Endothelial cell of umbilical vein (primary cell): Measurements from ENCODE around the gene HEATR3. TPM values are rescaled to one million over a fixed set of nuclear protein-coding genes. Genes with fewer than 3 reads are reported as not detected.

ENCODE experiments used
- BruUV-seq: library from RNA; stranded (reverse); fragments of 400-500 nt; replicated peaks from 2 replicates; lab custom pipeline; 2021; lab: Mats Ljungman, UMichigan
- CTCF ChIA-PET: fragments of 300-600, 350-600 bp; sonication (Branson Sonifier 250); formaldehyde crosslinking; loops from one replicate; lab custom pipeline; 2021; ENCODE audit warnings: antibody characterized with exemption, inconsistent platforms; lab: Charles Lee
- POLR2A ChIA-PET: fragments of 300-600, 350-600 bp; sonication (Branson Sonifier 250); formaldehyde crosslinking; loops from one replicate; lab custom pipeline; 2021; ENCODE audit warnings: antibody characterized with exemption, inconsistent platforms; lab: Charles Lee
- DNase-seq: peaks from one replicate; pipeline ENCODE4 v3.0.0-alpha.2; 2011; ENCODE audit warnings: low read depth, low spot score
- FAIRE-seq: peaks from 2 replicates; lab custom pipeline; 2011; peaks lifted over from hg19 to GRCh38; lab: Jason Lieb, UNC
- H2AFZ ChIP-seq: 2 replicates; pipeline ENCODE4 v1.6.0; 2012; ENCODE audit warnings: low read depth, low read length, control low read depth, inconsistent platforms
- H3K27ac ChIP-seq: 2 replicates; pipeline ENCODE4 v1.5.1; 2011; ENCODE audit warnings: low read depth, mild to moderate bottlenecking, control low read depth, low read length, moderate library complexity; ENCODE audit not compliant: insufficient read depth
- H3K27me3 ChIP-seq, 2 experiments: 2 replicates each; pipeline versions ENCODE4 v1.6.0 to v1.6.1; 2011; ENCODE audit warnings: low read length in 2 of 2, mixed read lengths in 1 of 2; ENCODE audit not compliant: control insufficient read depth in 2 of 2, insufficient read depth in 2 of 2
- H3K36me3 ChIP-seq, 2 experiments: 2 replicates in 1 of 2; 3 replicates in 1 of 2; pipeline ENCODE4 v1.5.1; 2011; ENCODE audit warnings: low read length in 2 of 2, mild to moderate bottlenecking in 1 of 2, moderate library complexity in 1 of 2; ENCODE audit not compliant: control insufficient read depth in 2 of 2, insufficient read depth in 2 of 2; ENCODE audit errors: extremely low read depth in 1 of 2
- H3K4me1 ChIP-seq: 3 replicates; pipeline ENCODE4 v1.5.1; 2011; ENCODE audit warnings: mild to moderate bottlenecking, low read length; ENCODE audit not compliant: control insufficient read depth, insufficient read depth; ENCODE audit errors: extremely low read depth
- H3K4me2 ChIP-seq: 2 replicates; pipeline ENCODE4 v1.6.1; 2011; ENCODE audit warnings: low read length, control low read depth, mixed read lengths; ENCODE audit not compliant: insufficient read depth
- H3K4me3 ChIP-seq, 3 experiments: fragments of 200-600 bp in 1 of 3; sonication (generic), shearing (Covaris generic) in 1 of 3; replicated peaks in 1 of 3; 2 replicates each; pipeline ENCODE4 v1.5.1; 2011 to 2016; ENCODE audit warnings: control low read depth in 3 of 3, low read length in 3 of 3, mild to moderate bottlenecking in 2 of 3, inconsistent platforms in 1 of 3, low read depth in 1 of 3, moderate library complexity in 1 of 3; ENCODE audit not compliant: insufficient read depth in 1 of 3
- H3K79me2 ChIP-seq: 2 replicates; pipeline ENCODE4 v1.6.0; 2012; ENCODE audit warnings: low read length, inconsistent platforms; ENCODE audit not compliant: control insufficient read depth, insufficient read depth
- H3K9ac ChIP-seq: replicated peaks from 2 replicates; pipeline ENCODE3; 2011; ENCODE audit warnings: low read length, control low read depth; ENCODE audit not compliant: insufficient read depth; ENCODE audit errors: extremely low read depth
- H3K9me1 ChIP-seq: replicated peaks from 3 replicates; pipeline ENCODE4 v1.6.0; 2011; ENCODE audit warnings: mild to moderate bottlenecking, low read length; ENCODE audit not compliant: control insufficient read depth, insufficient read depth; ENCODE audit errors: extremely low read depth
- H3K9me3 ChIP-seq: replicated peaks from 2 replicates; pipeline ENCODE4 v1.5.1; 2012; ENCODE audit warnings: low read length, inconsistent platforms; ENCODE audit not compliant: control insufficient read depth, insufficient read depth
- H4K20me1 ChIP-seq: replicated peaks from 2 replicates; pipeline ENCODE3; 2011; ENCODE audit warnings: mild to moderate bottlenecking, low read length; ENCODE audit not compliant: control insufficient read depth, insufficient read depth; ENCODE audit errors: extremely low read depth
- CTCF ChIP-seq, 2 donors: IDR thresholded peaks; 1 replicate in 1 of 2; 2 replicates in 1 of 2; pipeline ENCODE4 v1.5.1; 2011; ENCODE audit warnings: low read length in 2 of 2, mild to moderate bottlenecking in 2 of 2, moderate library complexity in 2 of 2, control low read depth in 1 of 2, inconsistent platforms in 1 of 2, low read depth in 1 of 2; ENCODE audit not compliant: insufficient read depth in 1 of 2; ENCODE audit errors: extremely low read depth in 1 of 2
- EZH2 ChIP-seq: IDR thresholded peaks from 2 replicates; pipeline ENCODE4 v1.6.1; 2012; ENCODE audit warnings: borderline replicate concordance, low read depth, mild to moderate bottlenecking, moderate library complexity, low read length, inconsistent platforms; ENCODE audit not compliant: severe bottlenecking
- FOS ChIP-seq: IDR thresholded peaks from 2 replicates; pipeline ENCODE4 v1.6.1; 2011; ENCODE audit warnings: mild to moderate bottlenecking, low read length, moderate library complexity, borderline replicate concordance; ENCODE audit not compliant: insufficient read depth
- GATA2 ChIP-seq: IDR thresholded peaks from 2 replicates; pipeline ENCODE4 v1.7.0; 2011; ENCODE audit warnings: low read depth, mild to moderate bottlenecking, moderate library complexity, mixed read lengths, low read length; ENCODE audit not compliant: insufficient read length, insufficient read depth
- JUN ChIP-seq: IDR thresholded peaks from 2 replicates; pipeline ENCODE4 v1.6.1; 2011; ENCODE audit warnings: borderline replicate concordance, low read depth; ENCODE audit not compliant: insufficient read length, insufficient read depth
- MAX ChIP-seq: IDR thresholded peaks from 2 replicates; pipeline ENCODE4 v1.6.1; 2011; ENCODE audit not compliant: insufficient read depth, insufficient read length
- MYC ChIP-seq: IDR thresholded peaks from one replicate; pipeline ENCODE4 v1.6.1; 2011; ENCODE audit warnings: mild to moderate bottlenecking, low read depth, low read length
- POLR2A ChIP-seq: IDR thresholded peaks from 2 replicates; pipeline ENCODE4 v1.6.1; 2012; ENCODE audit warnings: low read depth, mild to moderate bottlenecking, control low read depth, low read length
- POLR2AphosphoS5 ChIP-seq: IDR thresholded peaks from 2 replicates; pipeline ENCODE4 v1.6.1; 2012; ENCODE audit warnings: low read depth, mild to moderate bottlenecking, control low read depth, low read length, moderate library complexity; ENCODE audit not compliant: insufficient read depth
- dilution Hi-C: fragments of 300-500 bp; cut with MboI; formaldehyde crosslinking; loops from one replicate; pipeline ENCODE4 v1.15.0; 2019; ENCODE audit warnings: low sequenced_read_pairs; ENCODE audit not compliant: extremely low pct_ligation_motif_present
- intact Hi-C: fragments of 100-400 bp; cut with micrococcal nuclease; formaldehyde crosslinking; loops from one replicate; pipeline ENCODE4 v1.10.0; 2022
- polyA plus RNA-seq, 4 experiments: library from polyadenylated mRNA; depleted of rRNA in 3 of 4; stranded (reverse) in 3 of 4; unstranded in 1 of 4; fragments of >200 nt; gene quantifications; 2 replicates each; pipeline versions ENCODE4 v1.2.1 to v1.2.3, GENCODE V29; 2011 to 2012; ENCODE audit warnings: missing spikeins in 1 of 4
- total RNA-seq: library from RNA; stranded (reverse); gene quantifications from 2 replicates; pipeline ENCODE4 v1.2.3, GENCODE V29; 2021

The HEATR3 gene
- total and polyA plus RNA-seq, 2 donors (not counting 3 experiments of a cell fraction or from before 2014, with no cell fraction given), result 6.7 to 23.1 TPM

GRCh38 chr16:50058091-50058771, 7.5 kb upstream of the HEATR3 start:
- no peak for DNase-seq
- ChIA-PET CTCF (no interaction called here), POLR2A (interaction anchor here (0.6 kb wide), 1 partner anchor 629 kb away, joined by 3 read pairs; no protein-coding TSS in a partner anchor)
- no peaks in the 10 kb centered on the region for H3K27me3 ChIP-seq
- H3K9ac ChIP-seq, result no peak overlapping the region
- H3K36me3 ChIP-seq, result no peaks in the 10 kb centered on the region
- H4K20me1 ChIP-seq, result no peaks in the 10 kb centered on the region
- H3K9me3 ChIP-seq, result no peaks in the 10 kb centered on the region
- no peaks in the 10 kb centered on the region for H3K9me1 ChIP-seq
- no peak overlapping the region for H3K4me3 ChIP-seq
- BruUV-seq, result no TSS peak
- no peaks in the 10 kb centered on the region for H3K79me2 ChIP-seq
- no peak for FAIRE-seq
- H3K4me2 ChIP-seq, result no peak overlapping the region
- dilution Hi-C loops (no loop called here), intact Hi-C loops (no loop called here)
- TF ChIP-seq POLR2AphosphoS5 (no peak), FOS (no peak), MAX (no peak), CTCF (IDR thresholded peaks at IDR 0.05; ENCODE audit: extremely low read depth in 1 of 2, insufficient read depth in 1 of 2, low read depth in 1 of 2, low read length in 2 of 2) (no peak), MYC (no peak), POLR2A (no peak), GATA2 (no peak), EZH2 (no peak), JUN (no peak)
- H2AFZ ChIP-seq, result no peak overlapping the region
- H3K4me1 ChIP-seq, result no peaks in the 10 kb centered on the region
- no peak overlapping the region for H3K27ac ChIP-seq
